Liver (tissue), 9 donors: ENCODE results near the gene C14orf132. TPM values are rescaled to one million over a fixed set of nuclear protein-coding genes. Genes with fewer than 3 reads are reported as not detected.

Experiments
- DNase-seq: peaks from one replicate; pipeline ENCODE4 v3.0.0-alpha.2; 2017; ENCODE audit warnings: low spot score
- H3K27ac ChIP-seq, 2 donors: one replicate each; pipeline ENCODE4 v1.7.0; 2013; ENCODE audit warnings: inconsistent platforms in 2 of 2, low read length in 2 of 2, control low read depth in 1 of 2, low read depth in 1 of 2, mild to moderate bottlenecking in 1 of 2
- H3K27me3 ChIP-seq, 4 donors: one replicate each; pipeline versions ENCODE4 v1.6.1 to v1.7.0; 2013; ENCODE audit warnings: low read length in 3 of 4, inconsistent platforms in 1 of 4, mild to moderate bottlenecking in 1 of 4, moderate library complexity in 1 of 4; ENCODE audit not compliant: control insufficient read depth in 4 of 4, insufficient read depth in 4 of 4
- H3K36me3 ChIP-seq, 4 donors: one replicate each; pipeline versions ENCODE4 v1.6.1 to v1.7.0; 2013; ENCODE audit warnings: low read length in 3 of 4, mild to moderate bottlenecking in 3 of 4, low read depth in 1 of 4, moderate library complexity in 1 of 4; ENCODE audit not compliant: control insufficient read depth in 4 of 4, insufficient read depth in 3 of 4
- H3K4me1 ChIP-seq, 4 donors: one replicate each; pipeline versions ENCODE4 v1.6.1 to v1.7.0; 2013; ENCODE audit warnings: low read length in 3 of 4, mild to moderate bottlenecking in 3 of 4, moderate library complexity in 1 of 4; ENCODE audit not compliant: control insufficient read depth in 4 of 4, insufficient read depth in 4 of 4
- H3K4me3 ChIP-seq, 3 donors: one replicate each; pipeline versions ENCODE4 v1.6.1 to v1.7.0; 2013; ENCODE audit warnings: low read length in 3 of 3, control low read depth in 1 of 3, low read depth in 1 of 3, mild to moderate bottlenecking in 1 of 3
- H3K9ac ChIP-seq, 2 donors: one replicate each; pipeline ENCODE4 v1.7.0; 2013; ENCODE audit warnings: low read length in 2 of 2, mild to moderate bottlenecking in 2 of 2, moderate library complexity in 2 of 2, control low read depth in 1 of 2, low read depth in 1 of 2
- H3K9me3 ChIP-seq, 4 donors: one replicate each; pipeline versions ENCODE4 v1.6.1 to v1.7.0; 2013; ENCODE audit warnings: low read length in 3 of 4; ENCODE audit not compliant: control insufficient read depth in 4 of 4
- EGR1 ChIP-seq, 2 donors: IDR thresholded peaks; 2 replicates each; pipeline ENCODE4 v1.6.1; 2016 to 2018; ENCODE audit warnings: antibody characterized with exemption in 2 of 2, low read depth in 2 of 2
- FOXA2 ChIP-seq: IDR thresholded peaks from 2 replicates; pipeline ENCODE4 v1.6.1; 2016; ENCODE audit warnings: antibody characterized with exemption
- GABPA ChIP-seq, 2 donors: IDR thresholded peaks in 1 of 2; conservative IDR thresholded peaks in 1 of 2; 2 replicates each; pipeline ENCODE4 v1.6.1; 2016; ENCODE audit warnings: antibody characterized with exemption in 2 of 2, mild to moderate bottlenecking in 1 of 2, moderate library complexity in 1 of 2
- HNF4A ChIP-seq, 2 donors: conservative IDR thresholded peaks; 2 replicates each; pipeline ENCODE4 v1.6.1; 2016; ENCODE audit warnings: antibody characterized with exemption in 2 of 2, mild to moderate bottlenecking in 2 of 2
- HNF4G ChIP-seq: IDR thresholded peaks from 2 replicates; pipeline ENCODE4 v1.6.1; 2016; ENCODE audit warnings: antibody characterized with exemption
- JUND ChIP-seq, 2 donors: IDR thresholded peaks; 2 replicates each; pipeline ENCODE4 v1.6.1; 2016; ENCODE audit warnings: antibody characterized with exemption in 2 of 2
- NR2F2 ChIP-seq: IDR thresholded peaks from 2 replicates; pipeline ENCODE4 v1.6.1; 2016; ENCODE audit warnings: antibody characterized with exemption
- RAD21 ChIP-seq, 2 donors: IDR thresholded peaks; 2 replicates each; pipeline ENCODE4 v1.6.1; 2016; ENCODE audit warnings: antibody characterized with exemption in 2 of 2, mild to moderate bottlenecking in 2 of 2
- RXRA ChIP-seq, 2 donors: IDR thresholded peaks; 2 replicates each; pipeline ENCODE4 v1.6.1; 2017 to 2018; ENCODE audit warnings: antibody characterized with exemption in 2 of 2, mild to moderate bottlenecking in 1 of 2
- SP1 ChIP-seq: IDR thresholded peaks from 2 replicates; pipeline ENCODE4 v1.6.1; 2018; ENCODE audit warnings: antibody characterized with exemption, mild to moderate bottlenecking
- TAF1 ChIP-seq: conservative IDR thresholded peaks from 2 replicates; pipeline ENCODE4 v1.6.1; 2016; ENCODE audit warnings: antibody characterized with exemption, mild to moderate bottlenecking
- YY1 ChIP-seq: IDR thresholded peaks from 2 replicates; pipeline ENCODE4 v1.6.1; 2016; ENCODE audit warnings: antibody characterized with exemption, mild to moderate bottlenecking
- WGBS: extraction: QIAGEN DNeasy Blood & Tissue Kit; methylation state at CpG from one replicate; pipeline ENCODE4 v1.1.7; 2013; 5-methylcytosine and 5-hydroxymethylcytosine counted together
- polyA plus RNA-seq, 2 donors: library from polyadenylated mRNA; stranded (reverse) in 1 of 2; unstranded in 1 of 2; fragments of 200-250 nt in 1 of 2; fragments of >200 nt in 1 of 2; fragmentation: Nextera tagmentation in 1 of 2; extraction: Ambion mirVana in 1 of 2; gene quantifications; one replicate each; pipeline versions ENCODE4 v1.2.1 to v1.2.3, GENCODE V29; 2013 to 2015
- total RNA-seq, 2 donors: library from RNA; depleted of rRNA; stranded (reverse); fragments of >200 nt; gene quantifications; one replicate each; pipeline ENCODE4 v1.2.3, GENCODE V29; 2014
- TF ChIP-seq, protein P1 (sequence below): fragments of 150-350 bp; IDR thresholded peaks from 2 replicates; pipeline ENCODE4 v1.5.1; 2017; ENCODE audit warnings: improper control_type of control experiment, low read depth, low read length; ENCODE audit not compliant: missing input control
- TF ChIP-seq, protein P2 (sequence below): IDR thresholded peaks from 2 replicates; pipeline ENCODE4 v1.6.1; 2016; ENCODE audit warnings: antibody characterized with exemption
- TF ChIP-seq, protein P3 (sequence below): IDR thresholded peaks from 2 replicates; pipeline ENCODE4 v1.6.1; 2016; ENCODE audit warnings: antibody characterized with exemption, mild to moderate bottlenecking
- TF ChIP-seq, protein P4 (sequence below): IDR thresholded peaks from 2 replicates; pipeline ENCODE4 v1.6.1; 2016; ENCODE audit warnings: antibody characterized with exemption
- TF ChIP-seq, protein P5 (sequence below): IDR thresholded peaks from 2 replicates; pipeline ENCODE4 v1.6.1; 2016; ENCODE audit warnings: antibody characterized with exemption
- donor health status: healthy.
- donor health status: healthy.
- donor health status: healthy.
- donor health status: healthy.
- donor health status: healthy.

The C14orf132 gene
- total and polyA plus RNA-seq, 4 donors: 1.8 to 3.0 (median 2.1) TPM

DNA sequence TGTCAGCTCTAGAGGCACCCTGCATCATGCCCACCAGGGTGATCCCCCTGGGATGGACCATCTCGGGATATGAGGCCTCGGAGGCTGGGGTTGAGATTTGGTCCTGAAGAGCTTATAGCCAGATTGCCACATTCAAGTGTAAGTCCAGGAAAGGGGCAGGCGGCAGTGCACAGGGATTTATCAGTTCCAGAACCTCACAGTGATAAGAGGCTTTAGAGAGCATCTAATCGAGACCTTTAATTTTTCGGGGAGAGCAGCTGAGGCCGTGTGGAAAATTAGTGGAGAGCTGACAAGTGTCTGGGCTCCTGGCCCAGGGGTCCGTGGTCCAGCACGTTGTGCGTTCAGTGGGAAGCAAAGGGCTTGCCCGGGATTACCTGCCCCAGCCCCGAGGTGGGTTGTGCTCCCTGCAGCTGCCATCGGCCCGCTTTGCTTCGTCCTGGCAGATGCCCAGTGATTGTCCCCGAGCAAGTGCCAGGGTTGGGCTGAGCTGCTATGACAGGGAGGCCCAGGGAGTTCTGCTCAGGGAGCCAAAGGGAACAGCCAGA lies 52.1 kb downstream of the C14orf132 start (continued):
- TF ChIP-seq, protein P1, sequence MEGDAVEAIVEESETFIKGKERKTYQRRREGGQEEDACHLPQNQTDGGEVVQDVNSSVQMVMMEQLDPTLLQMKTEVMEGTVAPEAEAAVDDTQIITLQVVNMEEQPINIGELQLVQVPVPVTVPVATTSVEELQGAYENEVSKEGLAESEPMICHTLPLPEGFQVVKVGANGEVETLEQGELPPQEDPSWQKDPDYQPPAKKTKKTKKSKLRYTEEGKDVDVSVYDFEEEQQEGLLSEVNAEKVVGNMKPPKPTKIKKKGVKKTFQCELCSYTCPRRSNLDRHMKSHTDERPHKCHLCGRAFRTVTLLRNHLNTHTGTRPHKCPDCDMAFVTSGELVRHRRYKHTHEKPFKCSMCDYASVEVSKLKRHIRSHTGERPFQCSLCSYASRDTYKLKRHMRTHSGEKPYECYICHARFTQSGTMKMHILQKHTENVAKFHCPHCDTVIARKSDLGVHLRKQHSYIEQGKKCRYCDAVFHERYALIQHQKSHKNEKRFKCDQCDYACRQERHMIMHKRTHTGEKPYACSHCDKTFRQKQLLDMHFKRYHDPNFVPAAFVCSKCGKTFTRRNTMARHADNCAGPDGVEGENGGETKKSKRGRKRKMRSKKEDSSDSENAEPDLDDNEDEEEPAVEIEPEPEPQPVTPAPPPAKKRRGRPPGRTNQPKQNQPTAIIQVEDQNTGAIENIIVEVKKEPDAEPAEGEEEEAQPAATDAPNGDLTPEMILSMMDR: no peak
- no peak for TF ChIP-seq RXRA (IDR thresholded peaks at IDR 0.05)
- TF ChIP-seq HNF4G: no peak
- no peak for TF ChIP-seq RAD21 (IDR thresholded peaks at IDR 0.05)

DNA sequence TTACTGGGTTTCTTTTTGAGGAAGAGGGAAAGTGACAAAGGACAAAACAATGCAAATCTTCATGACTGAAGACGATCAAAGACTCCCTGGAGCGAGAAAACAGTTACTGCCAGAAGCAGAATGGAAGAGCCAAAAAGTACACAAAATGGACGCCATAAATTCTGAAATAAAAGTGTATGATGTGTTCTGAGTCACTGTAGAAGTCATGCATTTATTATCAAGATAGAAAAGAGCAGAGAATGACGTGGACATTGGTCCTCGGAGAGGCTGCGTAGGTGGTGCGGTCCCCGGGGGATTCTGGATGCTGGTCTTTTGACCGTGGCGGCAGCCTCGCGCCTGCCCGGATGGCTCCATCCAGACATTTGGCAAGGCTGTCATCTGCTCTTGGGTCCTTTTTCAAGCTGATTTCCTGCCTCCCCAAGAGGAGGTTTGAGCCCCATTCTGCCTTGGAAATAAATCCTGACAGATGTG lies 52.8 kb downstream of the C14orf132 start:
- DNase-seq: no peak
- Histone ChIP-seq H3K27ac (no peak overlapping the region), H3K9ac (no peak overlapping the region), H3K27me3 (no peaks in the 10 kb centered on the region), H3K9me3 (no peaks in the 10 kb centered on the region), H3K36me3 (peaks cover 0 to 5% (median 3%) of the 10 kb centered on the region in 4 donors), H3K4me3 (no peak overlapping the region), H3K4me1 (peaks cover 13 to 22% (median 20%) of the 10 kb centered on the region in 4 donors)
- TF ChIP-seq, protein P2, sequence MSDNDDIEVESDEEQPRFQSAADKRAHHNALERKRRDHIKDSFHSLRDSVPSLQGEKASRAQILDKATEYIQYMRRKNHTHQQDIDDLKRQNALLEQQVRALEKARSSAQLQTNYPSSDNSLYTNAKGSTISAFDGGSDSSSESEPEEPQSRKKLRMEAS: no peak
- TF ChIP-seq, protein P3, sequence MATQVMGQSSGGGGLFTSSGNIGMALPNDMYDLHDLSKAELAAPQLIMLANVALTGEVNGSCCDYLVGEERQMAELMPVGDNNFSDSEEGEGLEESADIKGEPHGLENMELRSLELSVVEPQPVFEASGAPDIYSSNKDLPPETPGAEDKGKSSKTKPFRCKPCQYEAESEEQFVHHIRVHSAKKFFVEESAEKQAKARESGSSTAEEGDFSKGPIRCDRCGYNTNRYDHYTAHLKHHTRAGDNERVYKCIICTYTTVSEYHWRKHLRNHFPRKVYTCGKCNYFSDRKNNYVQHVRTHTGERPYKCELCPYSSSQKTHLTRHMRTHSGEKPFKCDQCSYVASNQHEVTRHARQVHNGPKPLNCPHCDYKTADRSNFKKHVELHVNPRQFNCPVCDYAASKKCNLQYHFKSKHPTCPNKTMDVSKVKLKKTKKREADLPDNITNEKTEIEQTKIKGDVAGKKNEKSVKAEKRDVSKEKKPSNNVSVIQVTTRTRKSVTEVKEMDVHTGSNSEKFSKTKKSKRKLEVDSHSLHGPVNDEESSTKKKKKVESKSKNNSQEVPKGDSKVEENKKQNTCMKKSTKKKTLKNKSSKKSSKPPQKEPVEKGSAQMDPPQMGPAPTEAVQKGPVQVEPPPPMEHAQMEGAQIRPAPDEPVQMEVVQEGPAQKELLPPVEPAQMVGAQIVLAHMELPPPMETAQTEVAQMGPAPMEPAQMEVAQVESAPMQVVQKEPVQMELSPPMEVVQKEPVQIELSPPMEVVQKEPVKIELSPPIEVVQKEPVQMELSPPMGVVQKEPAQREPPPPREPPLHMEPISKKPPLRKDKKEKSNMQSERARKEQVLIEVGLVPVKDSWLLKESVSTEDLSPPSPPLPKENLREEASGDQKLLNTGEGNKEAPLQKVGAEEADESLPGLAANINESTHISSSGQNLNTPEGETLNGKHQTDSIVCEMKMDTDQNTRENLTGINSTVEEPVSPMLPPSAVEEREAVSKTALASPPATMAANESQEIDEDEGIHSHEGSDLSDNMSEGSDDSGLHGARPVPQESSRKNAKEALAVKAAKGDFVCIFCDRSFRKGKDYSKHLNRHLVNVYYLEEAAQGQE: no peak
- TF ChIP-seq HNF4A (conservative IDR thresholded peaks at IDR 0.05) (no peak), TAF1 (no peak), EGR1 (IDR thresholded peaks at IDR 0.05; ENCODE audit: low read depth in 2 of 2) (no peak), RXRA (IDR thresholded peaks at IDR 0.05) (no peak), HNF4G (no peak), FOXA2 (no peak), GABPA (IDR thresholded peaks at IDR 0.05 in 1 of 2, conservative IDR thresholded peaks at IDR 0.05 in 1 of 2) (no peak), JUND (IDR thresholded peaks at IDR 0.05) (no peak), SP1 (no peak), YY1 (no peak)
- TF ChIP-seq, protein P4, sequence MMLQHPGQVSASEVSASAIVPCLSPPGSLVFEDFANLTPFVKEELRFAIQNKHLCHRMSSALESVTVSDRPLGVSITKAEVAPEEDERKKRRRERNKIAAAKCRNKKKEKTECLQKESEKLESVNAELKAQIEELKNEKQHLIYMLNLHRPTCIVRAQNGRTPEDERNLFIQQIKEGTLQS: no peak
- WGBS: 94% methylated on average over 13 of the region's 13 CpGs

DNA sequence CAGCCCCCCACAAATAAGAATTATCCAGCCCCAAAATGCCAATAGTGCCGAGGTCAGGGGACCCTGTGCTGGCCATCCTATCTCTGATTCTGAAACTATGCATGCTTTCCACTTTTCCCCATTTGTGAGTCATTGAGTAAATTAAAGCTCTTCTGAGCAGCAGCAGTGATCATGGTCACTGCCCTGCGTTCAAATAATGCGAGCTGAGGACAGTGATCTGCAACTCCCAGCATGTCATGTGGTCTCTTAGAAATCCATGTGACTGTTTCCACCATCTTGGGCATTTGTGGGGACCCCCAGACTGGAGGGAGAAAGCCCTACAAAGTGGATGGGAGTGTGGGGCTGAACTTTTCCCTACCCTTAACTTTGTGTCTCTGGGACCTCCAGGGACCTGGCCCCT lies 53.8 kb downstream of the C14orf132 start:
- Histone ChIP-seq H3K9ac (no peak overlapping the region), H3K4me3 (no peak overlapping the region), H3K9me3 (no peaks in the 10 kb centered on the region), H3K4me1 (peaks cover 14 to 32% (median 29%) of the 10 kb centered on the region in 4 donors), H3K27ac (no peak overlapping the region), H3K36me3 (no peaks in the 10 kb centered on the region), H3K27me3 (no peaks in the 10 kb centered on the region)
- no peak for DNase-seq
- WGBS: 88% methylated on average over 3 of the region's 3 CpGs
- TF ChIP-seq FOXA2 (no peak), HNF4A (conservative IDR thresholded peaks at IDR 0.05) (no peak), RAD21 (IDR thresholded peaks at IDR 0.05) (no peak), GABPA (IDR thresholded peaks at IDR 0.05 in 1 of 2, conservative IDR thresholded peaks at IDR 0.05 in 1 of 2) (no peak), YY1 (no peak), EGR1 (IDR thresholded peaks at IDR 0.05; ENCODE audit: low read depth in 2 of 2) (no peak), HNF4G (no peak), NR2F2 (no peak), SP1 (no peak), TAF1 (no peak)
- TF ChIP-seq, protein P1: no peak
- TF ChIP-seq, protein P5, sequence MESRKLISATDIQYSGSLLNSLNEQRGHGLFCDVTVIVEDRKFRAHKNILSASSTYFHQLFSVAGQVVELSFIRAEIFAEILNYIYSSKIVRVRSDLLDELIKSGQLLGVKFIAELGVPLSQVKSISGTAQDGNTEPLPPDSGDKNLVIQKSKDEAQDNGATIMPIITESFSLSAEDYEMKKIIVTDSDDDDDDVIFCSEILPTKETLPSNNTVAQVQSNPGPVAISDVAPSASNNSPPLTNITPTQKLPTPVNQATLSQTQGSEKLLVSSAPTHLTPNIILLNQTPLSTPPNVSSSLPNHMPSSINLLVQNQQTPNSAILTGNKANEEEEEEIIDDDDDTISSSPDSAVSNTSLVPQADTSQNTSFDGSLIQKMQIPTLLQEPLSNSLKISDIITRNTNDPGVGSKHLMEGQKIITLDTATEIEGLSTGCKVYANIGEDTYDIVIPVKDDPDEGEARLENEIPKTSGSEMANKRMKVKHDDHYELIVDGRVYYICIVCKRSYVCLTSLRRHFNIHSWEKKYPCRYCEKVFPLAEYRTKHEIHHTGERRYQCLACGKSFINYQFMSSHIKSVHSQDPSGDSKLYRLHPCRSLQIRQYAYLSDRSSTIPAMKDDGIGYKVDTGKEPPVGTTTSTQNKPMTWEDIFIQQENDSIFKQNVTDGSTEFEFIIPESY: no peak
- TF ChIP-seq, protein P2: no peak
